ENCODE results near the gene RBP5.
A peak's percentile ranks its signal among the peaks of the same experiment; 100 is the strongest.

RBP5 gene

DNA sequence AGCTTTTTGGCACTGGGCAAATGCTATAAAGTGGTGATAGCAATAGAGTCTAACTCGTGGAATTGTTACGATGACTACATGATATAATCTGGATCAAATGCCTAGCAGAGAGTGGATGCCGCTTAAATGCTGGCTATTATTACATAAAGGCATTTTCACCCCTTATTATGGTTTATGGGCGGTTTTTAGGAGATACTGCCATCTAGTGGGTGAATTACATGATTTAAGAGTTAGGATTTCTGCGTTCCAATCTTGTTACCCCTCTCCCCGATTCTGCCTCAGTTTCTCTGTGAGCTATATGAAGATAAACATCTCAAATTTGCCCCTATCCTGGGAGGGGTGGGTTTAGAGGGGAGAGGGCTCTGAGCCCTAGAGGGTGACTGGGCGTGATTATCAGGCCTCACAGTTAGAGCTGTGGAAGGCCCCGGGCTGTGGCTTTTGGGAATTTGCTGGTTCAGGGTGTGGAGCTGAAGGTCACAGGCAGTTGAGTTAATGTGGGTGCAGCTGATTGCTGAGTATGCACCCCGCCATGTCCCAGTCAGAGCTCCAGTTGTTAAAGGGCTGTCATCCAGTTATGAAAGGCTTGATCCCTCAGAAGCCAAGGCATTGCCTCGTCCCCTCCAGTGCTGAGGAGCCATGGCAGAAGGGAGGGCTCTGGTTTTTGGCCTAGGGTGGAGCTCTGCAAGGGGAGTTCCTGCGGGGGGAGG, 15.9 kb upstream of the RBP5 start:
- DNase-seq, result peak; percentile 50

DNA sequence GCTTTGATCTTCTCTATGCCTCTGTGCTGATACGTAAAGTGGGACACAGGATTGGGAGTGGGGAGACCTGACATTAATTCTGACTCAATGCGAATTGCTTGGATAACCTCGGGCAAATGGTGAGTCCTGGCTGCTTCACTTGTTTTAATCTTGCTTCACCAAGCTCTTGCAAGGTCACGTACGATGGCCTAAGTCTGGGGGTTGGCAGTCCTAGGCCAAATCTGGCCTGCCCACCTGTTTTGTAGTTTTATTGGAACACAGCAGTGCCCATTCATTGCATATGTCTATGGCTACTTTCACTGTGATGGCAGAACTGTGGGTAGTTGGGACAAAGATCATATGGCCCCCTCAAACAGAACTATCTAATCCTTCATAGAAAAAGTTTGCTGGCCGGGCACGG, 14.9 kb upstream of the RBP5 start:
- no peak for DNase-seq

DNA sequence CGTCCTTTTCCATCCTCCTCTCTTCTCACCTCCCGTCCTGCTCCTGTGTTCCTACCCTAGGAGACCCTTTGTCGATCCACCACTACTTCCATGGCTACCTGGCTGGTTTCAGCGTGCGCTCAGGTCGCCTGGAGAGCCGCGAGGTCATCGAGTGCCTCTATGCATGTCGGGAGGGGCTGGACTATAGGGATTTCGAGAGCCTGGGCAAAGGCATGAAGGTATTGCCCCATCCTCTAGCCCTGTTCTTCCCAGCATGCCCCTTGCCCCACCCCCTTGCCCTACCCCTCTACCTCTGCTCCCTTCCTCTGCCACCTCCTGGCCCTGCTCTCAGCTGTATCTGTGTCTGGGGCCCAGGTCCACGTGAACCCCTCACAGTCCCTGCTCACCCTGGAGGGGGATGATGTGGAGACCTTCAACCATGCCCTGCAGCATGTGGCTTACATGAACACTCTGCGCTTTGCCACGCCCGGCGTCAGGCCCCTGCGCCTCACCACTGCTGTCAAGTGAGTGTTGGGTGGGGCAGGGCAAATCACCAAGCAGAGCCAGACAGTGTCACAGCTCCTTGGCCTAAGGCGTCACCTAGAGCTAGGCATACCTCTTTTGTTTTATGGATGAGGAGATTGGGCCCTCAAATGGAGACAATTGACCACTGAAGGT, 14.2 kb upstream of the RBP5 start:
- no peak for DNase-seq

DNA sequence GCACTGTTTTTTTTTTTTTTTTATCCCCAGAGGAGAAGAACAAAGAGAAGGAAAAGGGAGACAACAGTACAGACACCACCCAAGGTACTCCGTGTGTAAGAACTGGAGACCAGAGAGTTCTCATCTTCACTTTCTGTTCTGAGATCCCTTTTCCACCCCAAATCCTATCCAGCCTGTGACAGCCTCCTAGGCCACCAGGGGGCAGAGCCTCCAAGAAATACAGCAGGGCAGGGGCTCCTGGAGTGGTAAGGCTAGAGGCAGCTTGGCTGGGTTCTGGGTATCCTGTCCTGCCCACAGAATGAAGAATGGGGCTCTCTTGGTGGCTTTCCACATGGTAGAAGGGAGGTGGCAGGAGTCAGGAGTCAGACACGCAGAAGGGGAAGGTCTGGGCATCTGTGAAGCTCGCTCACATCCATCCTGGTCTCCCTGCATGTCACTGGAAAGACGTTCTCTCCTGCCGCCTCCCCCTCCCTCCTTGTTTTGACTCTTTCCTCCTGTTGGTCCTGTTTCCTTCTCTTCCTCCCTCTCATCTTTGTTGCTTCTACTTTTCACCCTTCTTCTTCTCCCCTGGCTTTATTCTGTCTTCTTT, 13.5 kb upstream of the RBP5 start:
- peak; percentile 88 for DNase-seq

DNA sequence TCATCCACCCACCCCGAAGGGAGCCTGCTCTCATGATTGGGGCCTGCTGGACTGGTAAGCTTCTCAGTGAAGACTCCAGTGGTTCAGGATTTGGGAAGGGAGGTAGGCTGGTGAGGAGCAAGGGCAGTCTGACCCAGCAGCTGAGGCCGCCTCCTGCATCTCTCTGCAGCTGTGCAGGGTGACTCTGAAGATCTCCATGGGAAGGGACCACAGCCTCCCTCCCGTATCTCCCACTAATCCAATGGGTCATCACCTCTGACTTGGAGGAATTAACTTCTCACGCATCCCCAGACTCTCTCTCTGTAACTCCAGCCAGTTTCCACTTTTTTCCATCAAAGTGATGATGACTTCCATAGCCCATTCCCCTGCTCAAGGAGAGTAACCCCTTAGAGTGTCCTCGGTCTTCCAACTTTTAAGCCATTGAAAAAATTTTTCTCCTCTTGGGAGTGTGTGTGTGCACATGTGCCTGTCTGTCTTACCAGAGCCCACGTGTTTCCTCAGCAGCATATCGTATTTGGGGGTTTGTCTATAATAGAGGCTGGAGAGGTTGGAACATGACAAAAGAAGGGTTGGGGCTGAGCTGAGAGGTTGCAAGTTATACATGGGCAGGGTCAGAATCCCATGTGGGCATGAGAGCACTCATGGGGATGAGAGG, 12.8 kb upstream of the RBP5 start:
- DNase-seq, result no peak

DNA sequence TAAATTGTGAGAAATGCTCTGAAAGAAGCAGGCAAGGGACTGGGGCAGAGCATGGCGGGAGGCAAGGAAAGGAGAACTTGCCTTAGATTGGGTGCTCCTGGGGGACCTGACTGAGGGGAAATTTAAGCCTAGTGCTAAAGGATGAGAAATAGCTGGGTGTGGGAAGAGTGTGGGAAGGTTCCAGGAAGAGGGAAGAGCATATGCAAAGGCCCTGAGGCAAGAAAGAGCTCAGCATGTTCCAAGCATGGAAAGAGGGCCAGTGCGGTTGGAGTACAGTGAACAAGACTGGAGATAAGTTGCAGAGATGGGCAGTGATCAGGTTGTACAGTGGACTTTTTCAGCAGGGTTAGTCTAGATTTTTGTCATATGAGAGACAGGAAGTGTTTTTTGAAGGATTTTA, 10.5 kb upstream of the RBP5 start:
- no peak for DNase-seq

DNA sequence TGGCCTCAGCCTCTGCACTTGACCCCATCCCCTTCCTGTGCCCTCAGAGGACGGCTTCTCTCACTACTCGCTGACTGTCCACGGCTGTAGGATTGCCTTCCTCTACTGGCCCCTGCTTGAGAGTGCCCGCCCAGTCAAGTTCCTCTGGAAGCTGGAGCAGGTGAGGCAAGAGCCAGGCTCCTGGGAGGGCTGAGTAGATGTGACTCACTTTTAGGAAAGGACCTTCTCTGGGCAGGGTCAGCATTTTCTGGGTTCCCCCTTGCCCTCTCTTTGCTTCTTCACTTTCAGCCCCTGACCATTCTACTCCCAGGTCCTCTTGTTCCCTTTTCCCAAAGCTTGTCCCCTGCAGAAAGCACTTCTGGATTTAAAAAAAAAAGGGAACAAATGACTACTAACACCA, 9.2 kb upstream of the RBP5 start:
- no peak for DNase-seq

DNA sequence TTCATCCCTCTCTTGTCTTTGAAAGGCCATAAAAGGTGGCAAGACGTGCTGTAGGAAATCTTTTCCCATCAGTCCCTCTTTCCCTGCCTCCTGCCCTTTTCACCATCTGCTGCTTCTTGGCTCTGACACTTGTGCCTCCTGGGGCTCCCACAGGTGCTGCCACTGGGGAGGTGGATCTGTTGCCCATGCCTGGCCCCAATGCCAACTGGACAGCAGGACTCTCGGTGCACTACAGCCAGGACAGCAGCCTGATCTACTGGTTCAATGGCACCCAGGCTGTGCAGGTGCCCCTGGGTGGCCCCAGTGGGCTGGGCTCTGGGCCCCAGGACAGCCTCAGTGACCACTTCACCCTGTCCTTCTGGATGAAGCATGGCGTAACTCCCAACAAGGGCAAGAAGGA, 8.0 kb upstream of the RBP5 start:
- no peak for DNase-seq

DNA sequence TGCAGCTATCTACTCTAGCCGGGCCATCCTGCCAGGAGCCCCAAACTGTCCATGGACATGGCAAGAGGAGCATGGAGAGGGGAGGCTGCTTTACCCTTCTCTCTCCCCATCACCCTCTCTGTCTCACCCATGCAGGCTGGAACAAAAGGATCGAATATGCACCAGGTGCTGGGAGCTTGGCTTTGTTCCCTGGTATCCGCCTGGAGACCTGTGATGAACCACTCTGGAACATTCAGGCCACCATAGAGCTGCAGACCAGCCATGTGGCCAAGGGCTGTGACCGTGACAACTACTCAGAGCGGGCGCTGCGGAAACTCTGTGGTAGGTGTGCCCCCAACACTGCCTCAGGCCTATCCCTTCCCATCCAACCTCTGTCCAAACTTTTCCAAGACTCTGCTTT, 7.4 kb upstream of the RBP5 start:
- DNase-seq, result no peak

DNA sequence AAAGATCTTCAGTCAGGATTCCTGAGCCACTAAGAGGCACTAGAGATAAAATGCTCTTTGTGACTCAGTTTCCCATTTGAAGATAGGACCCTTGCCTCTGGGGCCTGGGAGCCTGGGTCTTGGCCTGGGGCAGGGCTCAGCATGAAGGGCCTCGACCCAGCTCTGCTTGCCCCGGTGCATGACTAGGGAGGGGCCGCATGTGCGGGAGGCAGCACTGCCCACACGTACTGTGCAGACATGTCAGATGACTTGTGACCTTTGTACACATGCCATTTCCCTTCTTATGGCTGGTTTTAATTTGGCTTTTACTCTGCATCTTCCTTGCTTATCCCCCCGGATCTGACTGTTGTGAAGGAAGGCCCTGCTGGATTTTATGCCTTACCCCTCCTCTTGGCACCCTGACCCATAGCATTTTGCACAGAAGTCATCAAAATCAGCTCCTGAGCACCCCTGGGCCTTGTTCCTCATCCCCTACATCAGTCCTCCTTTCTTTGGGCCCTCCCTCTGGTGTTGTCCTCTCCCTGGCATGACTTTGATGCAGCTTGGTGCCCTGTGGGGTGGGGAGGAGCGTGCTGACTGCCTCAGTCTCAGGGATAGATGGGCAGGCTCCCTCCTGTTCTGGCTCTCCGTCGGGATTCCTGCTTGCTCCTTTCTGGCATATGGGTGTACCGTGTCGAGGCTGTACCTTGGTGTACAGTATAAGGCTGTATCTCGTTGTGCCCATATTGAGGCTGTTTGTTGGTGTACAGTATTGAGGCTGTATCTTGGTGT, 5.9 kb upstream of the RBP5 start:
- no peak for DNase-seq

DNA sequence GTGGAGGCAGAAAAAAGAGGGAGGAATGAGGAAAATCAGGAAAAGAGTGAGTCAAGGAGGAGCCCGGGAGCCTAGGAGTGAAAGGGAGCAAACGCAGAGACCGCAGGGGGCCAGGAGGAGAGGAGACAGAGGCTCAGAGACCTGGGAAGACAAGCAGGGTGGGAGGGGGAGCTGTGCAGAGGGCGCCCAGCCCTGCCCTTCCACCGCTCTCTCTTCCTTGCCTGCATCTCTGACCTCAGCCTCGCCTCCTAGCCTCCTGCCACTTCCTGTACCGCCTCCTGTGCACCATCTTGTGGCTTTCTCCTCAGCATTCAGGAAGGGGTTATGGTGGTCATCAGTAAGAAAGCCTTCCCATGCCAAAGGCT, 2.8 kb upstream of the RBP5 start:
- DNase-seq, result no peak

DNA sequence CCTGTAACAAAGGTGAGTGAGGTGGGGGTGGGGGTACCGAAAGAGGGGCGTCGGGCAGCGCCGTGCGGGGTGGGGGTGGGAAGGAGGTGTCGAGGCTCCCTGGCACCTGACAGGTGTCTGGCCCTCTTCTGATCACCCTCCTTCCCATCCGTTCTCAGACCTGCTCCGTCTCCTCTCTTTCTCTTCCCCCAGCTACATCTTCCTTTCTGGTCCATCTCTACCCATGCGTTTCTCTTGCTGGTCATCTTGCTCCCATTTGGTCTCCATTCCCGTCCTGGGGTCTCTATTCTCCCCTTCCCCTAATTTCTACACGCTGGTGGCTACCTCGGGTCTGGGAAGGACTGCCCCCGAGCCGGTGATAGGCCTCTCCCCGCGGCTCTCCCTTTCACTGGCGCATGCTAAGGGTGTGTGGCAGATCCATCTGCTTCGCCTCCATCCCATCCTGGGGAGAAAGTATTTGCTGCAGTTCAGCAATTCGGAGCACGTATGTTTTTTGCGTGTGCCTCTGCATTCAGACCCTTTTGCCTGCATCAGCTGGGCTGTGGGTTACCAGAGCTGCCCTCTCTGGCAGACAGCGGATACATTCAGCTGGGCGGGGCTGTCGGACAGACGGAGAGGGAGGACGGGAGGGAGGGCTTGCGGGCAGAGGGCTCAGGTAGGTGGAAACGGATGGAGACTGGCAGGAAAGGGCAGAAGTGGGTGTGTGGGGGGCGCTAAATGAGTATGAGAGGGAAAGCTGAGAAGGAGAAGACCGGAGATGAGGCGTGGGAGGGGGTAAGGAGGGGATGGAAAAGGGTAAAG, 2.2 kb upstream of the RBP5 start:
- DNase-seq, result peak; percentile 94

DNA sequence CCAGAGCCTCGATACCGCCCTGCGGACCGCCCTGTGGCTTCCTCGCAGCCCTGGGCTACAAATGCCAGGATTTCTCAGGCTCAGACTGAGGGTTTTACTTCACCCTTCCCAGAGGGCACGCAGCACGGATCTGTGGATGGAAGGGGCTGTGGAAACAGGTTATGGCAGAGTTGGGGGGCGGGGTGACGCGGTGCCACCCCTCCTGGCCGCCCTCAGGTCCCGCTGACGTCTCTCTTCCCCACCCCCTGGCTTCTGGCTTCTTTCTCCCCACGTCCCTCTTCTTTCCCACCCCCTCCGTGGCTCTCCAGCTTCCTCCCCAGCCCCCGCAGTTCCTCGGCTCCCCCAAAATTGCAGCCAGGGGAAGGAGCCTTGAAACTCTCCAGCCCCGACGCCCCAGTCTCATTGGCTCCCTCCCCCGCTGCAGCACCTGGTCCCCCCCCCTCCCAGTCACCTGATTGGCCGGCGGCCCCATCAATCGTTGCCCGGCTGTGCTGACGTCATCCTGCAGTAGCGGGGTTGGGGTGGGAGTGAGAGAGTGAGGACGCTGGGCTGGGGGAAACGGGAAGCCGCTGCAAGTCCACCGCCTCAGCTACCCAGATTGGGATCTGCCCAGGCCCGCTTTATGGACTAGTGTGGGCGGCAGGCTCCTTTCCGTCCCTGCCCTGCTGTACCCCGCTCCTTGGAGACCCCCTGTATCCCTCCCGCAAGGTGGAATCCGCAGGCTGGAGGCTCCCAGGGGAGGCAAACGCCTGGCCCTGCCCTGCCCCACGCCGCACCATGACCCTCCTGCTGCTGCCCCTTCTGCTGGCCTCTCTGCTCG, 1.4 kb upstream of the RBP5 start, which contains the start of gene CLSTN3:
Gene CLSTN3 (plus strand): TSS at position 500 of the 820 bp plus-strand sequence. CDS start 278 bp downstream, at position 778.
- peak; percentile 96 for DNase-seq

DNA sequence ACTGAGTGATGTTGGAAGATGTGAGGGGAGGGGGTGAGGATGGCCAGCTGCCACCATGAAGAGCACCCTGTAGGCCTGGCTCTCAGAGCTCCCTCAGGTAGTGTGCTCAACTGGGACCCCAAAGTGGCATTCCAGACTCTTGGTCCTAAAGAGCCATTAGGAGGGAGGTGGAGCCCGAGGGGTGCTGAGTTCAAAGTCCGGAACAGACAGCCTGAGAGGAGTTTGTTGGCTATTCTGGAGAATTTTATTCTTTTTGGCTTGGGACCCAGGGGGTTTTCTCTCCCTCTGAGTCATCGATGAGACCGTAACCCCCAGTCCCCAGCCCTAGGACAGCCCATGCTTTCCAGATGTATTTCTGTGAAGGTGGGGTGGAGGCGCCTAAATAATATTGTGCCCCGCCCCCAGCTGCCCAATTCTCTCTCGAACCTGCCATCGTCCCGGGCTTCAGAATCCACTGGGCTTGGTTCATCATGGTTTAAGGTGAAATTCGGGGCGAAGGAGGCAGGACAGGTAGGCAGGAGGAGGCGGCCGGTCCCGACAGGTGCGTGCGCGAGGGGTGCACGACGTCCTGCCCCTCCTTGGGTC, 690 bp upstream of the RBP5 start:
- no peak for DNase-seq

DNA sequence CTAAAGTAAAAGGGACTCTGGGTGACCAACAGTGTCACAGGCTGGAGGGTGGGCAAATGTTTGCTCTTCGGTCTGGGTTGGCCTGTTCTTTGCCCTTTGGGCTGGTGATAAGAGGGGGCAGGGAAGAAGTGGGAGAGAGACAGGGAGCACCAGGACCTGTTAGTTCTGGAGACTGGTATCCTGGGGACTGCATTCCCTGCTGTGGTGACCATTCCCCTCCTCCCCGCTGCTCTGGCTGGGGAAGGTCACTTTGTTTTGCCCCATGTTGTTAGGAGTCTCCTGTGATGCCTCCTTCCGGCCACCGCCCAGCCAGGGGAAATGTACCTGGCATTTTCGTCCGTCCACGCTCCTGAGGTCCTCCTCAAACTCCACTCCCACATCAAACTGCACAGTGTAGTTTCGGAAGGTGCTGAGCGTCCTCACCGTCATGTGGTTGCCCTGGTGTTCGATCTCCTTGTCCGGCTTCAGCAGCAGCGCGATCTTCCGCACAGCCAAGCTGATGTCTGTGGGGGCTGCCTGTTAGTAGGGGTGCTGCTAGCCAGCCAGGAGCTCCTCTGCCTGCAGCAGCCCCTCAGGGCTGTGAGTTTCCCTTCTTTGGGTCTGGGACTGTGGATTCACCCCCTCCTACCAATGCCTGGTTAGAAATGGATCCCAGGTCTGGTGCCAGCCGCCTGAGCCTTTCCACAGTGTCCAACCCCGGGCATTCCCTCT, 618 bp downstream of the RBP5 start:
- no peak for DNase-seq

DNA sequence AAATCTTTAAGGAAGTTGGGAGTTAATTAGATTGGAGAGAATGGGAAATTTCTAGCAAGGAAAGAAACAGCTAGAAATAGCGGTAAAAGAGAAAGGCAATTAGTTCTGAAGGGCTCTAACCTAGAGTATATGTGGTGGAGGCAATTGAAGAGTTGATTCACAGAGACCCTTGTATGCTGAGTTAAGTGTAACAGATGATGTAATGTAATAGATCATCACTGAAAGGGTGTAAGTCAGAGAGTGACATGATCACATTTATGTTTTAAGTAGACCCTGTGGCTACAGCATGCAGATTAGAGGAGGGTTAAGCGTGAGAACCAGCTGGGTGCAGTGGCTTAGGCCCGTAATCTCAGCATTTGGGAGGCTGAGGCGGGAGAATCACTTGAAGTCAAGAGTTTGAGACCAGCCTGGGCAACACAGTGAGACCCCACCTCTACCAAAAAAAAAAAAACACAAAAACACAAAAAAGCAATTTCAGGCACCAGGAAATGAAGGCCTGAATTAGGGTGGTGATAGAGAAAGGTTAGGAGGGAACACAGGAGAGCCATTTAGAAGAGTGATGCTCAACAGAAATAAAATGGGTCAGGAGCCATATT, 3.0 kb downstream of the RBP5 start:
- no peak for DNase-seq

DNA sequence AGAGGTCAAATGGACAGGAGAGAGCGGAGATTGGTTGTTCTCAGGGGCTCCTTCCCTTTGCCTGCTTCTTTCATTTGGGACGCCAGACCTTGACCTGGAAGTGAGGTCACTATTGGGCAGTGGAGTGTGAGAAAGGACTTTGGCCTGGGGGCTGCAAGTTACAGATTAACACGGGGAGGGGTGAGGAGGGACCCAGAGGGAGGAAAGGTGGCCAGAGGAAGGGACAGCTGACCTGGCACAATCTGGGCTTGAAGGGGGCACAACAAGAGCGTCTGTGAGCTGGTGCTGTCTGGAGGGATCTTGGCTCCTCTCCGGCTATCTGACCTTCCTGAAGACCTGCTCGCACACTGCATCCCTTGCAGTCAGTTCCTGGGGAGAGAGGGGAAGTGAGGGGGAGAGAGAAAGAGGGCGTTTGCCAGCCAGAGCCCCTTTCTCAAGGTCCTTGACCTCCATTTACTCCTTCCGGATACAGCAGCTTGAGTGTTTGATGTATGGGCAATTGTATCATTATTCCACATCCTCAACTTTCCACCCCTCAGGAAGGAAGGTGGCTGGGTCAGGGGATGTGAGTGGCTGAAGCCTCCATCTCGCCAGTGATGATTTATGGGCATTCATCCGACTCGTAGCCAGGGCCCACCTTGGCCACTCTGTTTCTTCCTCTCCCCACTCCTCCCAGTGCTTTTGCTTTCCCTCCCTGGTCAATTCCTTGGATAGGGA, 4.7 kb downstream of the RBP5 start:
- no peak for DNase-seq

DNA sequence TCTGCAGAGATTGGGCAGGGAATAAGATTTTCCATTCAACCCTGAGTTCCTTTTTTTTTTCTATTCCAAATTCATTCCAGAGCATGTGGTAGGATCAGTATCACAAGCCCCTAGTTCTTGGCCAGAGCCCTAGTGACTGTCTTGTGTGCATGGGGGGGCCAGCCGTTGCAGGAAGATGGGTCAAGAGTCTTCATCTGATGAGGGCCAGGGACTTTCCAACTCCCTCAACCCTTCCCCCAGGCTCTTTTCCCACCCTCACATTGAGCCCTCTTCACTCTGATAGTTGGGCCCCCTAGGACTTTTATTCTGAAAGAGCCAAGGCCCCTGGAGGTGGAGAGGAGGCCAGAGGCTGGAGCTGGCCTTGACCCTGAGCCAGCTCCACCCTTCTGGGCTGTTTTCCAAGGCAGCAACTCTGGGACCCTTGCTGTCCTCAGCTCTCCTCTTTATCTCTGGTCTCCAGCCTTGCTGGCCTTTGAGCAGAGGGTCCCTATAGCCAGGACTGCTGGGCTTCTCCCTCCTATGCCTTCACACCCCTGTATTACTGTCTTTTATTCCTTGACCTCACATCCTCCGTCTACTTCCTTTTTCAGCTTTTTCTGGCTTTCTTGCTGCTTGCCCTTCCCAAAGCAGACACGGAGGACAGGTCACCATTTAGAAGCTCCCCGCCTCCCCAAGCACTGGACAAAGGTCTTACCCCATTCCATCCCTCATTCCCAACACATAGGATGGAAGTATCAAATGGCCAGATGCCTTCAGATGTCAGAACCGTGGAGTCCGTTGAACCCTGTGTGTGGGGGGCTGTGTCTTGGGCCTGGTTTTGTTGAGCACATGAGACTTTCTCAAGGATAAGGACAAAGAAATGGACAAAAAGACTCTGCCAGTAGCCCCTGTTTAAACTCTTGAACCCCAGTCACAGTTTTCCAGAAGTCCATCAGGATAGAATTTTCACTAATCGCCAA, 5.6 kb downstream of the RBP5 start:
- DNase-seq, result no peak

Measured in islet precursor cell (in vitro differentiated cells).